Measurements from ENCODE around the gene HOXB8.

GRCh38 chr17:48643697-48644012, 28.6 kb upstream of the HOXB8 start:
- no peak for TF ChIP-seq SUZ12 (IDR thresholded peaks at IDR 0.05)
- no peak for TF ChIP-seq TARDBP (IDR thresholded peaks at IDR 0.05)
- TF ChIP-seq BHLHE40 (IDR thresholded peaks at IDR 0.05; ENCODE audit: borderline replicate concordance), result no peak
- no peak for TF ChIP-seq ZNF384 (IDR thresholded peaks at IDR 0.05)
- TF ChIP-seq FOXA1 (IDR thresholded peaks at IDR 0.05), result no peak
